ENCODE measurements around the gene IZUMO4.

DNA sequence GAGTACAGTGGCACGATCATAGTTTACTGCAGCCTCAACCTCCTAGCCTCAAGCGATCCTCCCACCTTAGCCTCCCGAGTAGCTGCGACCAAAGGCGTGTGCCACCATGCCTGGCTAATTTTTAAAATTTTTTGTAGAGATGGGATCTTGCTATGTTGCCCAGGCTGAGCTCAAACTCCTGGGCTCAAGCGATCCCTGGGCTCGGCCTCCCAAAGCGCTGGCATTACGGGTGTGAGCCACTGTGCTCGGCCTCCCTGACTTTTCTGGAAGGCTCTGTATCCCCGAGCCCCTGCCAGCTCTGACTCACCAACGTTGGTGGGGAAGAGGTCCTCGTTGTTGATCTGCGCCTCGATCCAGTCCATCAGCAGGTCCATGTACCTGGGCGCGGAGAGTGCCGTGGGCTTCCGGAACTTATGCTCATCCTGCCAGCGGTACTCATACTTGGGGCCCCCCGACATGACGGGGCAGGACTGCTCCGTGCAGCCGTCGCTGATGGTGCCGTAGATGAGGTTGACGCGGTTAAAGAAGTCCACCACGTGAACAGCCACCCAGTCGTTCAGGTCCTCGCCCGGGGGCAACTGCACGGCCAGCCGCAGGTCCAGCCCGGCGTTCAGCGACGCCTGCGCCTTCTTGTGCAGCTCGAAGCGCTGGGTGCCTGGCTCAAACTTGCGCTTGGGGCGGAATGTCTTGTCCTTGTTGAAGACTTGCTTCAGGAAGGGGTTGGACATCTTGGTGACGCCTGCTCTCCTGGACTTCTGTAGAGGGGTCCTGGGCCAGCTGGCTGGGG is 18.7 kb upstream of the IZUMO4 start:
- TF ChIP-seq, protein P1, sequence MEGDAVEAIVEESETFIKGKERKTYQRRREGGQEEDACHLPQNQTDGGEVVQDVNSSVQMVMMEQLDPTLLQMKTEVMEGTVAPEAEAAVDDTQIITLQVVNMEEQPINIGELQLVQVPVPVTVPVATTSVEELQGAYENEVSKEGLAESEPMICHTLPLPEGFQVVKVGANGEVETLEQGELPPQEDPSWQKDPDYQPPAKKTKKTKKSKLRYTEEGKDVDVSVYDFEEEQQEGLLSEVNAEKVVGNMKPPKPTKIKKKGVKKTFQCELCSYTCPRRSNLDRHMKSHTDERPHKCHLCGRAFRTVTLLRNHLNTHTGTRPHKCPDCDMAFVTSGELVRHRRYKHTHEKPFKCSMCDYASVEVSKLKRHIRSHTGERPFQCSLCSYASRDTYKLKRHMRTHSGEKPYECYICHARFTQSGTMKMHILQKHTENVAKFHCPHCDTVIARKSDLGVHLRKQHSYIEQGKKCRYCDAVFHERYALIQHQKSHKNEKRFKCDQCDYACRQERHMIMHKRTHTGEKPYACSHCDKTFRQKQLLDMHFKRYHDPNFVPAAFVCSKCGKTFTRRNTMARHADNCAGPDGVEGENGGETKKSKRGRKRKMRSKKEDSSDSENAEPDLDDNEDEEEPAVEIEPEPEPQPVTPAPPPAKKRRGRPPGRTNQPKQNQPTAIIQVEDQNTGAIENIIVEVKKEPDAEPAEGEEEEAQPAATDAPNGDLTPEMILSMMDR (IDR thresholded peaks at IDR 0.05 in 2 of 3, conservative IDR thresholded peaks at IDR 0.05 in 1 of 3; ENCODE audit: control insufficient read depth in 2 of 3, extremely low read depth in 1 of 3, insufficient read depth in 1 of 3, low read depth in 3 of 3, low read length in 3 of 3): no peak
- TF ChIP-seq EZH2 (IDR thresholded peaks at IDR 0.05; ENCODE audit: borderline replicate concordance, control insufficient read depth, low read depth, low read length): no peak
- TF ChIP-seq RCOR1 (conservative IDR thresholded peaks at IDR 0.05; ENCODE audit: low read depth, low read length): no peak
- TF ChIP-seq KDM1A (IDR thresholded peaks at IDR 0.05; ENCODE audit: borderline replicate concordance): no peak
- no peak for TF ChIP-seq EGR1 (IDR thresholded peaks at IDR 0.05; ENCODE audit: borderline replicate concordance in 1 of 2, low read depth in 2 of 2, low read length in 2 of 2)
- TF ChIP-seq EP300 (IDR thresholded peaks at IDR 0.05; ENCODE audit: borderline replicate concordance in 1 of 2, control insufficient read depth in 1 of 2, low read depth in 2 of 2, low read length in 2 of 2): no peak
- no peak for TF ChIP-seq RFX5 (IDR thresholded peaks at IDR 0.05; ENCODE audit: low read depth, low read length)
- TF ChIP-seq CREB1 (IDR thresholded peaks at IDR 0.05; ENCODE audit: low read depth): no peak
- 0 out of 2 replicates have a peak, but pooled peaks have one; percentile 38 for TF ChIP-seq POLR2A (IDR thresholded peaks at IDR 0.05; ENCODE audit: low read depth, low read length)

Measured in GM12878 (cell line).